Suprapubic skin (tissue), 4 donors: ENCODE data around the gene MAST4. TPM values are rescaled to one million over a fixed set of nuclear protein-coding genes. Genes with fewer than 3 reads are reported as not detected.

Experiments
- DNase-seq, 2 donors: peaks; one replicate each; pipeline ENCODE4 v3.0.0-alpha.2; 2019; ENCODE audit warnings: low spot score in 2 of 2
- H3K27ac ChIP-seq: fragments of 200-600 bp; sonication (generic); one replicate; pipeline ENCODE4 v1.5.1; 2019
- H3K27me3 ChIP-seq: fragments of 200-600 bp; sonication (generic); one replicate; pipeline ENCODE4 v1.5.1; 2019
- H3K36me3 ChIP-seq: fragments of 200-600 bp; sonication (generic); one replicate; pipeline ENCODE4 v1.5.1; 2019
- H3K4me1 ChIP-seq: fragments of 200-600 bp; sonication (generic); one replicate; pipeline ENCODE4 v1.5.1; 2019
- H3K4me3 ChIP-seq: fragments of 200-600 bp; sonication (generic); one replicate; pipeline ENCODE4 v1.5.1; 2019; ENCODE audit warnings: mild to moderate bottlenecking
- H3K9me3 ChIP-seq: fragments of 200-600 bp; sonication (generic); one replicate; pipeline ENCODE4 v1.5.1; 2019
- CTCF ChIP-seq, 2 donors: fragments of 200-600 bp in 1 of 2; fragments of 450-650 bp in 1 of 2; sonication (generic) in 1 of 2; IDR thresholded peaks; one replicate each; pipeline ENCODE4 v1.5.1; 2016 to 2019; ENCODE audit warnings: antibody characterized with exemption in 2 of 2, mild to moderate bottlenecking in 1 of 2, moderate library complexity in 1 of 2
- EP300 ChIP-seq: sonication (generic); formaldehyde crosslinking; IDR thresholded peaks from one replicate; pipeline ENCODE4 v1.6.1; 2017; ENCODE audit warnings: antibody characterized with exemption
- POLR2A ChIP-seq, 2 donors: fragments of 450-650 bp; IDR thresholded peaks; one replicate each; pipeline ENCODE4 v1.6.1; 2017; ENCODE audit warnings: antibody characterized with exemption in 2 of 2, mild to moderate bottlenecking in 2 of 2, moderate library complexity in 2 of 2
- POLR2AphosphoS5 ChIP-seq, 3 donors: sonication (generic); formaldehyde crosslinking; IDR thresholded peaks; one replicate each; pipeline ENCODE4 v1.6.1; 2017; ENCODE audit warnings: antibody characterized with exemption in 3 of 3
- WGBS: methylation state at CpG from one replicate; pipeline ENCODE4 v1.1.5; 2018; 5-methylcytosine and 5-hydroxymethylcytosine counted together
- total RNA-seq, 4 donors: library from RNA; depleted of rRNA; stranded (reverse); fragments of >200 nt; gene quantifications; one replicate each; pipeline ENCODE4 v1.1.0, GENCODE V29; 2016

MAST4 gene
- total RNA-seq, 4 donors from 2014 or later: 79.2 to 144 (median 98.1) TPM

- Histone ChIP-seq H3K9me3 (no peaks in the 10 kb centered on the region), H3K27me3 (no peaks in the 10 kb centered on the region), H3K27ac (no peak overlapping the region), H3K4me1 (no peaks in the 10 kb centered on the region), H3K36me3 (no peaks in the 10 kb centered on the region), H3K4me3 (no peak overlapping the region)
- 80% methylated on average over 2 of the region's 2 CpGs for WGBS
- DNase-seq: no peak
- TF ChIP-seq EP300: no peak
- no peak for TF ChIP-seq POLR2AphosphoS5 (IDR thresholded peaks at IDR 0.05)
- TF ChIP-seq POLR2A (IDR thresholded peaks at IDR 0.05): no peak
- TF ChIP-seq CTCF (IDR thresholded peaks at IDR 0.05): no peak
These were observed 33.3 kb downstream of the MAST4 start for GRCh38 chr5:66629446-66629845.

- Histone ChIP-seq H3K27ac (no peak overlapping the region), H3K9me3 (no peaks in the 10 kb centered on the region), H3K4me1 (no peaks in the 10 kb centered on the region), H3K27me3 (no peaks in the 10 kb centered on the region), H3K36me3 (no peaks in the 10 kb centered on the region), H3K4me3 (no peak overlapping the region)
- TF ChIP-seq CTCF (IDR thresholded peaks at IDR 0.05) (no peak), POLR2A (IDR thresholded peaks at IDR 0.05) (no peak), EP300 (no peak), POLR2AphosphoS5 (IDR thresholded peaks at IDR 0.05) (no peak)
- WGBS: 92% methylated on average over 3 of the region's 3 CpGs
- DNase-seq: no peak
These were observed 37.6 kb downstream of the MAST4 start for GRCh38 chr5:66633754-66634153.

GRCh38 chr5:66634601-66635000, 38.4 kb downstream of the MAST4 start:
- 80% methylated on average over 3 of the region's 3 CpGs for WGBS
- no peak for DNase-seq
- TF ChIP-seq POLR2AphosphoS5 (IDR thresholded peaks at IDR 0.05) (no peak), POLR2A (IDR thresholded peaks at IDR 0.05) (no peak), EP300 (no peak), CTCF (IDR thresholded peaks at IDR 0.05) (no peak)
- H3K27me3 ChIP-seq: no peaks in the 10 kb centered on the region
- H3K4me3 ChIP-seq: no peak overlapping the region
- no peak overlapping the region for H3K27ac ChIP-seq
- H3K9me3 ChIP-seq: no peaks in the 10 kb centered on the region
- H3K36me3 ChIP-seq: no peaks in the 10 kb centered on the region
- H3K4me1 ChIP-seq: no peaks in the 10 kb centered on the region

- no peak for TF ChIP-seq EP300
- no peak for TF ChIP-seq POLR2A (IDR thresholded peaks at IDR 0.05)
- TF ChIP-seq POLR2AphosphoS5 (IDR thresholded peaks at IDR 0.05): no peak
- TF ChIP-seq CTCF (IDR thresholded peaks at IDR 0.05): no peak
- Histone ChIP-seq H3K9me3 (no peaks in the 10 kb centered on the region), H3K27me3 (no peaks in the 10 kb centered on the region), H3K4me3 (no peak overlapping the region), H3K36me3 (no peaks in the 10 kb centered on the region), H3K27ac (no peak overlapping the region), H3K4me1 (no peaks in the 10 kb centered on the region)
- WGBS: 81% methylated on average over 4 of the region's 4 CpGs
- DNase-seq: no peak
These were observed 41.8 kb downstream of the MAST4 start for GRCh38 chr5:66637994-66638393.

GRCh38 chr5:66639037-66639436, 42.8 kb downstream of the MAST4 start:
- H3K9me3 ChIP-seq: no peaks in the 10 kb centered on the region
- H3K36me3 ChIP-seq: no peaks in the 10 kb centered on the region
- no peak overlapping the region for H3K27ac ChIP-seq
- WGBS: 92% methylated on average over 1 of the region's 1 CpG
- H3K4me1 ChIP-seq: no peaks in the 10 kb centered on the region
- DNase-seq: no peak
- TF ChIP-seq EP300: no peak
- no peak for TF ChIP-seq POLR2A (IDR thresholded peaks at IDR 0.05)
- TF ChIP-seq POLR2AphosphoS5 (IDR thresholded peaks at IDR 0.05): no peak
- TF ChIP-seq CTCF (IDR thresholded peaks at IDR 0.05): no peak
- H3K4me3 ChIP-seq: no peak overlapping the region
- H3K27me3 ChIP-seq: no peaks in the 10 kb centered on the region
